Neural cell (in vitro differentiated cells): ENCODE data around the gene POLH. TPM values are rescaled to one million over a fixed set of nuclear protein-coding genes. Genes with fewer than 3 reads are reported as not detected.

Experiments
- H2AFZ ChIP-seq: fragments of 200-600, 300-800 bp; sonication (generic), shearing (Covaris generic); 2 replicates; pipeline ENCODE4 v1.6.0; 2014; ENCODE audit warnings: low read depth, mild to moderate bottlenecking, antibody characterized with exemption, low read length, moderate library complexity
- H3F3A ChIP-seq: fragments of 200-600 bp; shearing (Covaris generic); 2 replicates; pipeline ENCODE4 v1.6.1; 2016; ENCODE audit warnings: mild to moderate bottlenecking, moderate library complexity, mixed read lengths, antibody characterized with exemption, low read length; ENCODE audit not compliant: insufficient read depth, poor library complexity, severe bottlenecking
- H3K27ac ChIP-seq: fragments of 200-600, 300-800 bp; sonication (generic), shearing (Covaris generic); 2 replicates; pipeline ENCODE4 v1.5.1; 2014; ENCODE audit warnings: mild to moderate bottlenecking, low read length, moderate library complexity
- H3K27me3 ChIP-seq: fragments of 300-800, 200-600 bp; sonication (generic), shearing (Covaris generic); 2 replicates; pipeline ENCODE4 v1.6.0; 2014; ENCODE audit warnings: mild to moderate bottlenecking, low read depth, low read length, moderate library complexity; ENCODE audit not compliant: insufficient read depth
- H3K36me3 ChIP-seq: fragments of 300-800, 200-600 bp; sonication (generic), shearing (Covaris generic); 2 replicates; pipeline ENCODE4 v1.5.1; 2014; ENCODE audit warnings: mild to moderate bottlenecking, antibody characterized with exemption, low read length, moderate library complexity; ENCODE audit not compliant: insufficient read depth
- H3K4me2 ChIP-seq: fragments of 300-800, 200-600 bp; sonication (generic), shearing (Covaris generic); 2 replicates; pipeline ENCODE4 v1.6.0; 2014; ENCODE audit warnings: mild to moderate bottlenecking, low read length
- H3K4me3 ChIP-seq: fragments of 300-800, 200-600 bp; sonication (generic), shearing (Covaris generic); 2 replicates; pipeline ENCODE4 v1.5.1; 2014; ENCODE audit warnings: mild to moderate bottlenecking, low read length, moderate library complexity
- H3K79me2 ChIP-seq: fragments of 200-600 bp; shearing (Covaris generic); replicated peaks from 2 replicates; pipeline ENCODE4 v1.6.0; 2014; ENCODE audit warnings: mild to moderate bottlenecking, low read length, moderate library complexity; ENCODE audit not compliant: insufficient read depth
- H3K9ac ChIP-seq: fragments of 300-800, 200-600 bp; sonication (generic), shearing (Covaris generic); 2 replicates; pipeline ENCODE4 v1.6.1; 2016; ENCODE audit warnings: mild to moderate bottlenecking, low read length, mixed read lengths
- H3K9me2 ChIP-seq: fragments of 200-600 bp; shearing (Covaris generic); 2 replicates; pipeline ENCODE4 v1.6.1; 2016; ENCODE audit warnings: mild to moderate bottlenecking, low read length, mixed read lengths; ENCODE audit not compliant: insufficient read depth
- H3K9me3 ChIP-seq: fragments of 200-600, 300-800 bp; sonication (generic), shearing (Covaris generic); 2 replicates; pipeline ENCODE4 v1.6.1; 2016; ENCODE audit warnings: mild to moderate bottlenecking, mixed run types, low read length, moderate library complexity, mixed read lengths
- H4K20me1 ChIP-seq: fragments of 200-600 bp; shearing (Covaris generic); 2 replicates; pipeline ENCODE4 v1.6.1; 2016; ENCODE audit warnings: mild to moderate bottlenecking, mixed run types; ENCODE audit not compliant: insufficient read depth
- EP300 ChIP-seq: fragments of 450-650 bp; conservative IDR thresholded peaks from 2 replicates; pipeline ENCODE4 v1.6.1; 2014; ENCODE audit warnings: antibody characterized with exemption, mild to moderate bottlenecking, moderate library complexity; ENCODE audit not compliant: poor library complexity, severe bottlenecking
- EZH2 ChIP-seq: fragments of 200-600, 300-800 bp; shearing (Covaris generic), sonication (generic); IDR thresholded peaks from 2 replicates; pipeline ENCODE4 v1.6.1; 2014; ENCODE audit warnings: antibody characterized with exemption, low read length, borderline replicate concordance, mild to moderate bottlenecking; ENCODE audit not compliant: insufficient read depth, poor library complexity, severe bottlenecking
- MXI1 ChIP-seq: fragments of 450-650 bp; conservative IDR thresholded peaks from 2 replicates; pipeline ENCODE4 v1.6.1; 2014; ENCODE audit warnings: antibody characterized with exemption, mild to moderate bottlenecking; ENCODE audit not compliant: poor library complexity, severe bottlenecking
- POLR2AphosphoS5 ChIP-seq: IDR thresholded peaks from 2 replicates; pipeline ENCODE4 v1.6.1; 2012
- RAD21 ChIP-seq: fragments of 450-650 bp; conservative IDR thresholded peaks from 2 replicates; pipeline ENCODE4 v1.6.1; 2014; ENCODE audit warnings: antibody characterized with exemption, mild to moderate bottlenecking, moderate library complexity
- SMC3 ChIP-seq: fragments of 450-650 bp; conservative IDR thresholded peaks from 2 replicates; pipeline ENCODE4 v1.6.1; 2014; ENCODE audit warnings: antibody characterized with exemption, mild to moderate bottlenecking, moderate library complexity; ENCODE audit not compliant: poor library complexity
- TAF1 ChIP-seq: IDR thresholded peaks from 2 replicates; pipeline ENCODE4 v1.6.1; 2012; ENCODE audit warnings: low read depth
- polyA plus RNA-seq: library from polyadenylated mRNA; depleted of rRNA; stranded (reverse); fragments of >200 nt; gene quantifications from 2 replicates; pipeline ENCODE4 v1.2.3, GENCODE V29; 2014
- TF ChIP-seq, protein P1 (sequence below): IDR thresholded peaks from 2 replicates; pipeline ENCODE4 v1.6.1; 2012; ENCODE audit warnings: borderline replicate concordance
- TF ChIP-seq, protein P2 (sequence below): fragments of 450-650 bp; IDR thresholded peaks from 2 replicates; pipeline ENCODE4 v1.5.1; 2014; ENCODE audit warnings: antibody characterized with exemption, mild to moderate bottlenecking, moderate library complexity; ENCODE audit not compliant: poor library complexity, severe bottlenecking

The POLH gene
- polyA plus RNA-seq, 1 donor from 2014 or later, result 6.5 TPM

DNA sequence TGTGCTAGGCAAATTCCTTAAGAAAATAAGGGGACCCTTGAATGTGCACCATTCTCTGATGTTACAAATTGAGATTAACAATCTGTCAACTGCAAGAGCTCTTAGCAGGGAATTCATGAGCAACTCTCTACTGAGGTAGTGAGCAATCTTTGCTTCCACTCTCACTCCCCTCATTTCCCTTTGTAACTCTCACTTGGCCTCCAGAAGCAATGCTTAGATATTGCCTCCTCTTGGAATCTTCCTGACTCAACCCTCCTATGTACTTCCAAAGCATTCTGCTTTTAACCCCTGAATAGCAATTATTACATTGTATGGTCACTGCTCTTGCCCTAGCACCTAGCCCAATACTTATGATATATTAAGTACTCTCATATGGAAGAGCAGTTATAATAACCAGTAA, 16.7 kb upstream of the POLH start:
- H3K27me3 ChIP-seq, result no peaks in the 10 kb centered on the region
- H3K27ac ChIP-seq, result no peak overlapping the region
- no peaks in the 10 kb centered on the region for H3K9me2 ChIP-seq
- H3K36me3 ChIP-seq, result peaks cover 8% of the 10 kb centered on the region
- H3K9ac ChIP-seq, result no peak overlapping the region
- no peaks in the 10 kb centered on the region for H4K20me1 ChIP-seq
- H3F3A ChIP-seq, result no peaks in the 10 kb centered on the region
- no peak overlapping the region for H3K4me3 ChIP-seq
- no peaks in the 10 kb centered on the region for H3K9me3 ChIP-seq
- no peak overlapping the region for H2AFZ ChIP-seq
- no peaks in the 10 kb centered on the region for H3K79me2 ChIP-seq
- TF ChIP-seq POLR2AphosphoS5 (no peak), SMC3 (no peak), MXI1 (no peak), EZH2 (no peak), EP300 (no peak), RAD21 (no peak), TAF1 (no peak)
- TF ChIP-seq, protein P1, sequence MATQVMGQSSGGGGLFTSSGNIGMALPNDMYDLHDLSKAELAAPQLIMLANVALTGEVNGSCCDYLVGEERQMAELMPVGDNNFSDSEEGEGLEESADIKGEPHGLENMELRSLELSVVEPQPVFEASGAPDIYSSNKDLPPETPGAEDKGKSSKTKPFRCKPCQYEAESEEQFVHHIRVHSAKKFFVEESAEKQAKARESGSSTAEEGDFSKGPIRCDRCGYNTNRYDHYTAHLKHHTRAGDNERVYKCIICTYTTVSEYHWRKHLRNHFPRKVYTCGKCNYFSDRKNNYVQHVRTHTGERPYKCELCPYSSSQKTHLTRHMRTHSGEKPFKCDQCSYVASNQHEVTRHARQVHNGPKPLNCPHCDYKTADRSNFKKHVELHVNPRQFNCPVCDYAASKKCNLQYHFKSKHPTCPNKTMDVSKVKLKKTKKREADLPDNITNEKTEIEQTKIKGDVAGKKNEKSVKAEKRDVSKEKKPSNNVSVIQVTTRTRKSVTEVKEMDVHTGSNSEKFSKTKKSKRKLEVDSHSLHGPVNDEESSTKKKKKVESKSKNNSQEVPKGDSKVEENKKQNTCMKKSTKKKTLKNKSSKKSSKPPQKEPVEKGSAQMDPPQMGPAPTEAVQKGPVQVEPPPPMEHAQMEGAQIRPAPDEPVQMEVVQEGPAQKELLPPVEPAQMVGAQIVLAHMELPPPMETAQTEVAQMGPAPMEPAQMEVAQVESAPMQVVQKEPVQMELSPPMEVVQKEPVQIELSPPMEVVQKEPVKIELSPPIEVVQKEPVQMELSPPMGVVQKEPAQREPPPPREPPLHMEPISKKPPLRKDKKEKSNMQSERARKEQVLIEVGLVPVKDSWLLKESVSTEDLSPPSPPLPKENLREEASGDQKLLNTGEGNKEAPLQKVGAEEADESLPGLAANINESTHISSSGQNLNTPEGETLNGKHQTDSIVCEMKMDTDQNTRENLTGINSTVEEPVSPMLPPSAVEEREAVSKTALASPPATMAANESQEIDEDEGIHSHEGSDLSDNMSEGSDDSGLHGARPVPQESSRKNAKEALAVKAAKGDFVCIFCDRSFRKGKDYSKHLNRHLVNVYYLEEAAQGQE, result no peak
- TF ChIP-seq, protein P2, sequence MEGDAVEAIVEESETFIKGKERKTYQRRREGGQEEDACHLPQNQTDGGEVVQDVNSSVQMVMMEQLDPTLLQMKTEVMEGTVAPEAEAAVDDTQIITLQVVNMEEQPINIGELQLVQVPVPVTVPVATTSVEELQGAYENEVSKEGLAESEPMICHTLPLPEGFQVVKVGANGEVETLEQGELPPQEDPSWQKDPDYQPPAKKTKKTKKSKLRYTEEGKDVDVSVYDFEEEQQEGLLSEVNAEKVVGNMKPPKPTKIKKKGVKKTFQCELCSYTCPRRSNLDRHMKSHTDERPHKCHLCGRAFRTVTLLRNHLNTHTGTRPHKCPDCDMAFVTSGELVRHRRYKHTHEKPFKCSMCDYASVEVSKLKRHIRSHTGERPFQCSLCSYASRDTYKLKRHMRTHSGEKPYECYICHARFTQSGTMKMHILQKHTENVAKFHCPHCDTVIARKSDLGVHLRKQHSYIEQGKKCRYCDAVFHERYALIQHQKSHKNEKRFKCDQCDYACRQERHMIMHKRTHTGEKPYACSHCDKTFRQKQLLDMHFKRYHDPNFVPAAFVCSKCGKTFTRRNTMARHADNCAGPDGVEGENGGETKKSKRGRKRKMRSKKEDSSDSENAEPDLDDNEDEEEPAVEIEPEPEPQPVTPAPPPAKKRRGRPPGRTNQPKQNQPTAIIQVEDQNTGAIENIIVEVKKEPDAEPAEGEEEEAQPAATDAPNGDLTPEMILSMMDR, result no peak
- H3K4me2 ChIP-seq, result no peak overlapping the region

DNA sequence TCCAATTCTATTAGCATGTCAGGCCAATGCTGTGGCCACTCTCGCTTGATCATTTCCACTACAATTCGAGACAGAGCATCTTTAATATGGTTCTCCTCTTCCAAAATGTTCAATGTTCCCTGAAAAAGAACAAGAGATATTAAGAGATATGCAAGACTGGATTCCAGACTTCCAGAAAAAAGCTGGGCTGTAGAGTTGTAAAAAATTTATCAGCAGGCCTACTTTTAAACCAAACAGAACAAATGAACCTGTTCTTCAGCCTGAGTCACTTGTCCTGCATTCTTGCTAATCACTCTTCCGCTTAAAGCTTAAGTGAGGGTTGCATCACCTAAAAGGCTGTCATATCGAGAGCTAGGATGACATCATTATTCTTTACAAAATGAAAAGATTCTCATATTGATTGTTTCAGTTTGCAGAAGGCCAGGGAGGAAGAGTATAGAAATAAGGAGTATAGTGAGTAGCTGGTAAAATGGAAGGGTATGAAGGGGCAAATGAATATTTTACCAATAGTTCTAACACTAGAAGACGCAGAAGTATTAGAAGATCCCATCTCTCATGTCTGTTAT, 5.0 kb upstream of the POLH start:
- TF ChIP-seq EP300 (no peak), MXI1 (no peak), RAD21 (no peak), POLR2AphosphoS5 (no peak), EZH2 (no peak), SMC3 (no peak), TAF1 (no peak)
- TF ChIP-seq, protein P1, result no peak
- TF ChIP-seq, protein P2, result no peak
- H3K27ac ChIP-seq, result no peak overlapping the region
- no peaks in the 10 kb centered on the region for H3K9me3 ChIP-seq
- no peak overlapping the region for H2AFZ ChIP-seq
- no peaks in the 10 kb centered on the region for H3F3A ChIP-seq
- no peak overlapping the region for H3K4me3 ChIP-seq
- H3K9ac ChIP-seq, result no peak overlapping the region
- no peaks in the 10 kb centered on the region for H3K9me2 ChIP-seq
- no peaks in the 10 kb centered on the region for H3K27me3 ChIP-seq
- H4K20me1 ChIP-seq, result no peaks in the 10 kb centered on the region
- no peak overlapping the region for H3K4me2 ChIP-seq
- no peaks in the 10 kb centered on the region for H3K36me3 ChIP-seq
- peaks cover 13% of the 10 kb centered on the region for H3K79me2 ChIP-seq
